ENCODE measurements around the gene FER1L5. TPM values are rescaled to one million over a fixed set of nuclear protein-coding genes. Genes with fewer than 3 reads are reported as not detected.

FER1L5 gene
- total and polyA plus RNA-seq, 8 donors = 0.93 to 3.2 (median 1.4) TPM

- peaks cover 0 to 4% (median 0%) of the 10 kb centered on the region in 3 donors for H3K4me1 ChIP-seq
- DNase-seq = no peak
- H3K9me3 ChIP-seq = no peaks in the 10 kb centered on the region
- no peak for TF ChIP-seq CTCF (IDR thresholded peaks at IDR 0.05)
- H3K27ac ChIP-seq = no peak overlapping the region
- intact Hi-C loops (cut with DNase I) = no loop called here
- no peaks in the 10 kb centered on the region for H3K27me3 ChIP-seq
- FAIRE-seq = no peak
- ATAC-seq = no peak
- WGBS, 2 donors = 95 to 96% methylated on average over 3 of the region's 3 CpGs
- H3K36me3 ChIP-seq = no peaks in the 10 kb centered on the region
- no peak overlapping the region for H3K4me3 ChIP-seq
Measured at GRCh38 chr2:96687266-96687665, 44.7 kb downstream of the FER1L5 start.

- WGBS, 2 donors = 52 to 55% methylated on average over 27 of the region's 27 CpGs
Measured at GRCh38 chr2:96687711-96688640, 45.4 kb downstream of the FER1L5 start.

GRCh38 chr2:96688649-96689430 lies 46.3 kb downstream of the FER1L5 start:
- no peak for TF ChIP-seq CTCF (IDR thresholded peaks at IDR 0.05)
- Histone ChIP-seq H3K36me3 (no peaks in the 10 kb centered on the region), H3K9me3 (no peaks in the 10 kb centered on the region), H3K4me3 (no peak overlapping the region), H3K27ac (no peak overlapping the region), H3K4me1 (peaks cover 0 to 4% (median 0%) of the 10 kb centered on the region in 3 donors), H3K27me3 (no peaks in the 10 kb centered on the region)
- WGBS, 2 donors = 92 to 96% methylated on average over 11 of the region's 11 CpGs
- intact Hi-C loops (cut with DNase I) = no loop called here
- no peak for ATAC-seq
- no peak for DNase-seq
- no peak for FAIRE-seq

More at GRCh38 chr2:96687711-96688640, 45.4 kb downstream of the FER1L5 start:
- ATAC-seq (peak in 3 of 4 donors; percentile 35 to 50 (median 42)), DNase-seq (peak in 1 of 6 donors; percentile 46), FAIRE-seq (no peak)
- H3K4me3 ChIP-seq = no peak overlapping the region
- H3K27ac ChIP-seq = no peak overlapping the region
- intact Hi-C loops (cut with DNase I) = no loop called here
- no peaks in the 10 kb centered on the region for H3K27me3 ChIP-seq
- no peaks in the 10 kb centered on the region for H3K36me3 ChIP-seq
- peaks cover 0 to 4% (median 0%) of the 10 kb centered on the region in 3 donors for H3K4me1 ChIP-seq
- no peak for TF ChIP-seq CTCF (IDR thresholded peaks at IDR 0.05)
- H3K9me3 ChIP-seq = no peaks in the 10 kb centered on the region

GRCh38 chr2:96689431-96689991 lies 46.9 kb downstream of the FER1L5 start:
- no peak for TF ChIP-seq CTCF (IDR thresholded peaks at IDR 0.05)
- Histone ChIP-seq H3K36me3 (no peaks in the 10 kb centered on the region), H3K9me3 (no peaks in the 10 kb centered on the region), H3K4me1 (no peaks in the 10 kb centered on the region), H3K27ac (no peak overlapping the region), H3K27me3 (no peaks in the 10 kb centered on the region), H3K4me3 (no peak overlapping the region)
- intact Hi-C loops (cut with DNase I) = no loop called here
- WGBS, 2 donors = 91 to 95% methylated on average over 13 to 14 of the region's 14 CpGs
- DNase-seq (no peak), FAIRE-seq (no peak), ATAC-seq (no peak)

All from pancreas (tissue), 10 donors.